Measurements from ENCODE around the gene TARBP1.
"Not testable (repeated sequence)": the region's sequence is repeated elsewhere in the genome, so short reads cannot be mapped to it uniquely, and the experiment has no call there.

The TARBP1 gene

GRCh38 chr1:234430691-234431090, 48.3 kb downstream of the TARBP1 start:
- DNase-seq: no peak

- no peak for DNase-seq
These were observed 49.6 kb downstream of the TARBP1 start for GRCh38 chr1:234429434-234429806.

- no peak for DNase-seq
These were observed 50.9 kb downstream of the TARBP1 start for GRCh38 chr1:234427950-234428646.

- DNase-seq: no peak
These were observed 65.0 kb downstream of the TARBP1 start for GRCh38 chr1:234413990-234414389.

- no peak for DNase-seq
These were observed 65.5 kb downstream of the TARBP1 start for GRCh38 chr1:234413485-234413884.

- no peak for DNase-seq
These were observed 66.1 kb downstream of the TARBP1 start for GRCh38 chr1:234412830-234413229.

GRCh38 chr1:234409328-234409727, 69.7 kb downstream of the TARBP1 start:
- DNase-seq: no peak

- no peak for DNase-seq
These were observed 70.2 kb downstream of the TARBP1 start for GRCh38 chr1:234408757-234409156.

- no peak for DNase-seq
These were observed 72.1 kb downstream of the TARBP1 start for GRCh38 chr1:234406871-234407270.

GRCh38 chr1:234405676-234406075, 73.3 kb downstream of the TARBP1 start:
- DNase-seq: no peak

- no peak for DNase-seq
These were observed 76.0 kb downstream of the TARBP1 start for GRCh38 chr1:234402939-234403338.

GRCh38 chr1:234401658-234402057, 77.3 kb downstream of the TARBP1 start:
- no peak for DNase-seq

- no peak for DNase-seq
These were observed 78.2 kb downstream of the TARBP1 start for GRCh38 chr1:234400773-234401172.

- not testable (repeated sequence) for DNase-seq
These were observed 79.5 kb downstream of the TARBP1 start for GRCh38 chr1:234399515-234399914.

GRCh38 chr1:234398849-234399381, 80.1 kb downstream of the TARBP1 start:
- DNase-seq: no peak

GRCh38 chr1:234397732-234398131, 81.2 kb downstream of the TARBP1 start:
- no peak for DNase-seq

- DNase-seq: no peak
These were observed 82.1 kb downstream of the TARBP1 start for GRCh38 chr1:234396871-234397270.

GRCh38 chr1:234396092-234396491, 82.9 kb downstream of the TARBP1 start:
- DNase-seq: no peak

- no peak for DNase-seq
These were observed 83.7 kb downstream of the TARBP1 start for GRCh38 chr1:234395297-234395696.

GRCh38 chr1:234393190-234393589, 85.8 kb downstream of the TARBP1 start:
- DNase-seq: no peak

GRCh38 chr1:234388094-234388493, 90.9 kb downstream of the TARBP1 start:
- DNase-seq: no peak

GRCh38 chr1:234386122-234386521, 92.9 kb downstream of the TARBP1 start:
- DNase-seq: no peak

GRCh38 chr1:234381699-234382555, 97.1 kb downstream of the TARBP1 start:
- DNase-seq: no peak

- not testable (repeated sequence) for DNase-seq
These were observed 99.3 kb downstream of the TARBP1 start for GRCh38 chr1:234379591-234380109.
